GM12892 (cell line): ENCODE data around the gene NRCAM.

ENCODE experiments used
- POLR2A ChIP-seq: IDR thresholded peaks from 2 replicates; pipeline ENCODE4 v1.6.1; 2011; ENCODE audit warnings: low read depth, low read length, control low read depth
- POLR2AphosphoS5 ChIP-seq: IDR thresholded peaks from 2 replicates; pipeline ENCODE4 v1.6.1; 2011; ENCODE audit warnings: low read depth, low read length, control low read depth
- TAF1 ChIP-seq: IDR thresholded peaks from 2 replicates; pipeline ENCODE4 v1.6.1; 2011; ENCODE audit warnings: low read depth, mild to moderate bottlenecking, control low read depth, low read length, borderline replicate concordance

DNA sequence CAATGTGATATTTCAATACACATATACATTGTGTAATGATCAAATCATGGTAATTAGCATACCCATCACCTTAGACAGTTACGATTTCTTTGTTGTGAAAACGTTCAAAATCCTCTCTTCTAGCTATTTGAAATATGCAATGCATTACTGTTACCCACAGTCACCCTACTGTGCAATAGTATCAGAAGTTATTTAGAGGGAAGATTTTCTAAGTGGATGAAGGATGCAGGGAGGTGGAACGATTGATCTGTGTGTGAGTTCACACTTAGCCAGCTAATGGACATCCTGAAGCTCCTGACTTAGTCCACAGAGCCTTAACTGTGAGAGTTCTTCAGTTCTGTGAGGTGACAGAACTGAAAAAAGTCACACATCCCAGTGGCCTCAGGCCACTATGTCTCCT is 228.9 kb downstream of the NRCAM start:
- TF ChIP-seq POLR2AphosphoS5 (no peak), POLR2A (no peak), TAF1 (no peak)
